SW480 (cell line): ENCODE measurements around the gene C16orf96.

Source experiments
- DNase-seq: peaks from one replicate; pipeline ENCODE4 v3.0.0-alpha.2; 2016; ENCODE audit warnings: low spot score

C16orf96 gene

DNA sequence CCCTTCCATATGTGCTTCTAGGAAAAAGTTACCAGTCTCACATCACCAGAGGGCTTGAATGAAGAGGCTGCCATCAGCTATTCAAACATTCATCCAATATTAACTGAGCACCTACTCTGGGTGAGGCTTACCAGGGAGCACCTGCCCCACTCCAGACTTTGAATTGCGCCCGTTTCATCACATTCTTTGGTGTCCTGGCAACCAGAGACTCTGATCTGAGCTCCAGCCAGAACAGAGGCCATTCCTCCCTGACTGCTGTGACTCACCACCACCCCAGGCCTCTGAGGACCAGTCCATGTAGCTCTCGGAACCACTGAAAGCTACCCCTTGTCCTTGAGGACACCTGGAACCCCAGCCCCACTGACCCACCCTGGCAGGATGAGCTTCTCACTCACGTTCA, at the start of gene C16orf96:
TSS of gene C16orf96 (plus strand) at position 229 of the 400 bp plus-strand sequence. CDS start at position 379, 150 bp downstream.
- no peak for DNase-seq

DNA sequence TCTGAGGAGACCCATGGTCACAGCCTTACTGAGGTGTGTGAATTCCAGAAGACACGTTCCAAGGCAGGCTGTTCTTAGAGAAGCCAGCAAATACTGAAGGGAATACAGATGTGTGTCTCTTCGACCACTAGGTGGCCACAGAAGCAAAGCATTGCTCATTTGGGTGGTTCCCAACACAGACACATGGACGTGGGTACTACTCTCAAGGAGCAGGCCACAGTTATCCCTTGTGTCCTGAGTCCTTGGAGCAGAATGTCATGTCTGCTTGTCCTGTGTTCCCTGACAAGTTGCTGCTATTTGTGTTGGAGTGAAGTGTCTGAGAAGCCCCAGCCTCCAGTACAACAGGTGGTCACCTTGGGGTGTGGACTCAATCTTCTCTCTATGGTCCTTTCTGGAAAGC, 49.7 kb upstream of the C16orf96 start:
- peak; percentile 59 for DNase-seq

DNA sequence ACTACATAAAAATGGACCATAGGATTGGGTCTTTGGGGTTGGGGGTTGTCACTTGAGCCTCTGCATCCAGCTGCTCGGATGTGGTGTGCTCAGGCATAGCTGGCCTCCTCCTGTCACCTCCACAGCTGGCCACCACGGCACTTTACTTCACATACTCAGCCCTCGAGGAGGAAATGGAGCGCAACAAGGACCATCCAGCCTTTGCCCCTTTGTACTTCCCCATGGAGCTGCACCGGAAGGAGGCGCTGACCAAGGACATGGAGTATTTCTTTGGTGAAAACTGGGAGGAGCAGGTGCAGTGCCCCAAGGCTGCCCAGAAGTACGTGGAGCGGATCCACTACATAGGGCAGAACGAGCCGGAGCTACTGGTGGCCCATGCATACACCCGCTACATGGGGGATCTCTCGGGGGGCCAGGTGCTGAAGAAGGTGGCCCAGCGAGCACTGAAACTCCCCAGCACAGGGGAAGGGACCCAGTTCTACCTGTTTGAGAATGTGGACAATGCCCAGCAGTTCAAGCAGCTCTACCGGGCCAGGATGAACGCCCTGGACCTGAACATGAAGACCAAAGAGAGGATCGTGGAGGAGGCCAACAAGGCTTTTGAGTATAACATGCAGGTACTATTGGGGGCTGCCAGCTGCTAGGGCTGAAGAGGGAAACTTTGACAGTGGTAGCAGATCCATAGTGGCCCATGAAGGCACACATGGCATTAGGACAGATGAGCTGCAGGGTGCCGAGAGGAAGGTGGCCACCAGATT, 48.4 kb upstream of the C16orf96 start:
- DNase-seq = no peak

DNA sequence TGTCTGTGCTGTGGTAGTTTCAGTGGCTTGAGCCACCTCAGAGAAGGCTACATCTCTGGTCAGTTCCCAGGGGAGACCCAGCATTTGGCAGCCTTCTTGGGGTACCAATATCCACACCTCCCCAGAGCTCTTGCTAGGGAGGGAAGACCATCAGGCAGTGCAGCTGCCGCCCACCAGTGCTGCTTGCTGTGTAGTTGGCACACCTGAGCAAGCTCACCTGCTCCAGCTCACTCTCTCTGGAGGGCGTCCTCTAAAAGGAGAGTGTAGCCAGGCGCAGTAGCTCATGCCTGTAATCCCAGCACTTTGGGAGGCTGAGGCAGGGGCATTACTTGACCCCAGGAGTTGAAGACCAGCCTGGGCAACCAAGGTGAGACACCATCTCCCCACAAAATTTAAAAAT, 47.3 kb upstream of the C16orf96 start:
- no peak for DNase-seq

DNA sequence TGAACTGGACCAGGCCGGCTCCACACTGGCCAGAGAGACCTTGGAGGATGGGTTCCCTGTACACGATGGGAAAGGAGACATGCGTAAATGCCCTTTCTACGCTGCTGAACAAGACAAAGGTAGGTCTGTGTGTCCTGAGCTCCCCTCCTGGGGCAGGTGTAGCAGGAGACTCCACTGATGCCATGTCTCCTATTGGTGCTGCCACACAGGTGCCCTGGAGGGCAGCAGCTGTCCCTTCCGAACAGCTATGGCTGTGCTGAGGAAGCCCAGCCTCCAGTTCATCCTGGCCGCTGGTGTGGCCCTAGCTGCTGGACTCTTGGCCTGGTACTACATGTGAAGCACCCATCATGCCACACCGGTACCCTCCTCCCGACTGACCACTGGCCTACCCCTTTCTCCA, 46.7 kb upstream of the C16orf96 start:
- no peak for DNase-seq

DNA sequence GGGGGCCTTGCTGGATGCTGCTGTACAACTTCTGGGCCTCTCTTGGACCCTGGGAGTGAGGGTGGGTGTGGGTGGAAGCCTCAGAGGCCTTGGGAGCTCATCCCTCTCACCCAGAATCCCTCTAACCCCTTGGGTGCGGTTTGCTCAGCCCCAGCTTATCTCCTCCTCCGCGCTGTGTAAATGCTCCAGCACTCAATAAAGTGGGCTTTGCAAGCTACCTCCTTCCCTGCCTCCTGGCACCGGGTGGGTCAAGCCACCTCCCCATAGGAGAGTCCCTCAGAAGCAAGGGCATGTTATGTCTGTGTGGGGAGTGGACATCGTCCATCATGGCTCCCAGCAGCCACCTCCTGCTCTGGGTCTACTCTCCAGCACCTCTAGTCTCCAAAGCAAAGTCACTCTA, 46.0 kb upstream of the C16orf96 start:
- DNase-seq = no peak

DNA sequence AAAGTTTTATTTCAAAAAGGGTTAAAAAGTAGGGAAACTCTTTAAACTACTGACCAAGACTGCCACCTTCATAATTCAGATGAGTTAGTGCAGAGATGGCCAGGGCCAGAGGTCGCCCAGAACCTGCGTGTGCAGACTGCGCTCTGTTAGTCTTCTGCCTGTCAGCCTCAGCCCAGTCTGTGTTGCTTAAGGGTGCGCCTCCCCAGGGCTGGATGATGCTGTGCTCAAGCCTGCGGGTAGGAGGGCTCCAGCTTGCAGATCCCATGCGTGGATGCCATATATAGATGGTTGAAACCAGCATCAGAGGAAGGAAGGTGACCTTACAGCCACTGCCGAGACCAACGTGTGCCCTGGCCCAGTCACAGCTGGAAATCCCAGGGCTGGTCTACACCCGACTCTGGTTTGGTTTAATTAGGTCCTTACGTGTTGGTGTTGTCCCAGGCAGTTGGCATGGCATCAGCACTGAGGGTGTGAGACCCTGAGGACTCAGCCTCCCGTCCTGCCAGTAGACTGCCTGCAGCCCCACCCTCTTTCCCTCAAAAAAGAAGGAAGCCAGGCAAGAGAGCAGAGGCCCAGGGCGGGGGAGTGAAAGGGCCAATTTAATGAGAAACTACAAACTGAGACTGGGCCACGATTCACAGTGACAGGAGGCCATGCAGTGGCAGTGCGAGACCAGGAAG, 45.3 kb upstream of the C16orf96 start:
- no peak for DNase-seq

DNA sequence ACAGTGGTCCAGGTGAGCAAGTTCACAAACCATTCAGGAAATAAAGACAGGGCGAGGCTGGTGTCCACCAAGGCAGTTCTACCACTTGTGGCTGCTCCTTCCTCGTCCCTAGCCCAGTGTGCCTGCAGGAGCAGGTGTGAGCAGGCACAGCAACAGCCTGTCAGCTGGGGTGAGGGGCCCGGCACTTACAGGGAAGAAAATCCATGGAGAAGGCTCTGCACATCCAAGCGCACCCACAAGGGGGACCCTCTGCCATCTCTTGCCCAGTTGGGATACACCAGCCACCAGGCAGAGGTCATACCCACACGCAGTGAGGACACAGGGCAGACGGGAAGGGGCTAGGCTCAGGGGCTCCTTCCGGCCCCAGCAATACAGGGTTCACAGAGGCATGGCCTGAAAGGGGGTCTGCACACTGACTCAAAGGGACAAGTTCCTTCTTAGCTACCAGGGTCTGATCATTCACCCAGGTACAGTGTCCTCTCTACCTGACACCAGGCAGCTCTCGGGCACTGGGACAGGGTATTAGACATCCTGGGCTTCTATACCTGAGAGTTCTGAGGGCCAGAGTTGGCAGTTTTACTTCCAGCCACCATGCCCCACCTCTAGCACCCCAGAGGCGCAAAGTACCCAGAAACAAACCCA, 44.6 kb upstream of the C16orf96 start:
- DNase-seq = peak; percentile 20

DNA sequence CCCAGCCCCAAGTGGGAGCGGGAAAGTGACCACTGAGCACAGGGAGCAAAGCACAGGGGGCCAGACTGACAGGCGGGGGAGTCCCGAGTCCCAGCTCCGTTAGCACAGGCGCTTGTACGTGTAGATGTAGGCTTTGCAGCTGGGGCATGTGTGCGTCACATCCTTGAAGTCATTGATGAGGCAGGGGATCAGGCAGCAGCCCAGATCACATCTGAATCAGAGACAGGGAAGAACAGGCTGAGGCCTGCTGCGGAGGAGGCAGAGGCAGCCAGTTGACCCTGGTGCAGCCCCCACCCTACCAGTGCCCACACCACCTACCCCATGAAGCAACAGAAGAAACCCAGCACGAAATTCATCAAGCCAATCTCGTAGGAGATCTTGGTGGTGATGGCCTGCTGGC, 43.7 kb upstream of the C16orf96 start:
- DNase-seq = no peak

DNA sequence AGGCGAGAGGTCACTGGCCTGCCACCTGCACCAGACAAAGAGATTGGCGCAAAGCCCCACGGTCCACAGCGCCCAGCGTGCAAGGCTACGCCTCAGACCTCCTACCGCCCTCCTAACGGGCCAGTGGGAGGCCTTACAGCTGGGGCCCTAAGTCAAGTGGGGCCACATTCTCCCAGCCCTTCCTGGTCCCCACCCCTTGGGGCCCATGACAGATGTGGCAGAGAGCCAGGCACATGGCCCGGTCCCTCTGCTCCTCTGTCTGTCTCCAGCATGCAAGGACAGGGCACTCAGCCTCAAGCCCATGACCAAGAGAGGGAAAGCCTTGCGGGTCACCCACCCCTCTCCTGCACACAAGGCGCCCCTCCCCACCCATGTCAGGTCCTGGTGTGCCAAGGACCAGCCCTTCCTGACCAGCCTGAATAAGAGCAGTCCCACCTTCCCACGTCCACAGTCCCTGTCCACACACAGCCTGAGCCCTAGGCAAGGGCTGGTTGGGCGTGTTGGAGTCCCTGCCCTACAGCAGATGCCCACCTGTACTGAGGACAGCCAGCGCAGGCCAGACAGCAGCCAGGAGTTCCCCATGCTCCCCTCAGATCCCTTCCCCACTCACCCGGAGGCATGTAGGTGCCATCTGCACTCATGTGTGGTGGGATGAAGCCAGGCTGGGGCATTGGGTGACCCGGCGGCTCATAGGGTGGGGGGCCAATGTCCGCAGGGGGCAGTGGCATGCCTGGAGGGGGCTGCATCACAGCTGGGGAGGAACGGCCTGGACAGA, 42.9 kb upstream of the C16orf96 start:
- DNase-seq = no peak

DNA sequence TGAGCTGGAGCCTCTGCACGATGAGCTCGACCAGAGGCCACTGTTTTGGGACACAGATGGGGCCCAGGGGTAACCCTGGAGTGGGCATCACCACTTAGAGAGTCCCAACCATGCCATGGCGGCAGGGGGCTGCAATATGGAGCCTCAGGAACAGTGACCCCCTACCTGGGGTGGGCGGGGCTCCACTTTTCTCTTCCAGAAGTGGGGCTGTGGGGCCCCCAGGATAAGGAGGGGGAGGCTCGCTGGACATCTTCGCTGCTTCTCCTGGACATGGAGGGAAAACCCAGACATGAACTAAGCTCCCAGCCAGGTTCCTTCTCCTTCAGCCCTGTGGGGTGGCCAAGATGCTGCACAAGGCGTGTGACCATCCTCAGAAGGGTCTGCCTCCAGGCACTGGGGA, 42.3 kb upstream of the C16orf96 start:
- DNase-seq = no peak

DNA sequence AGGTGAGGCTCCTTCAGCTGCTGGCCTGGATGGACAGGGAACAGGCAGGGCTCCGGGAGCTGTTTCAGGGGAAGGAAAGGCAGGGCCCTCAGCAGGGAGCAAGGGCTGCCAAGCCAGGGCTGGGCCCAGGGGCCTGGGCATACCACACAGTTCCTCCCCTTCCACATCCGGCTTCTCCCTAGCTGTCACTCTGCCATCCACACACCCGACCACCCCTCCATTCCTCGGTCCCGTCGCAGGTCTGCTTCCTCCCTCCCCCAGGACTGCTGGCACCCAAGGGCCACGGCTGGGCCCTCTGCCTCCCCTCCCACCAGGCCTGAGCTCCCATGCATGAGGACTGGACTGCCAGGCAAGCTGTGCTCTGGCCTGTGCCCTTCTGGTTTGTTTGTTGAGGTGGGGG, 41.5 kb upstream of the C16orf96 start:
- no peak for DNase-seq

DNA sequence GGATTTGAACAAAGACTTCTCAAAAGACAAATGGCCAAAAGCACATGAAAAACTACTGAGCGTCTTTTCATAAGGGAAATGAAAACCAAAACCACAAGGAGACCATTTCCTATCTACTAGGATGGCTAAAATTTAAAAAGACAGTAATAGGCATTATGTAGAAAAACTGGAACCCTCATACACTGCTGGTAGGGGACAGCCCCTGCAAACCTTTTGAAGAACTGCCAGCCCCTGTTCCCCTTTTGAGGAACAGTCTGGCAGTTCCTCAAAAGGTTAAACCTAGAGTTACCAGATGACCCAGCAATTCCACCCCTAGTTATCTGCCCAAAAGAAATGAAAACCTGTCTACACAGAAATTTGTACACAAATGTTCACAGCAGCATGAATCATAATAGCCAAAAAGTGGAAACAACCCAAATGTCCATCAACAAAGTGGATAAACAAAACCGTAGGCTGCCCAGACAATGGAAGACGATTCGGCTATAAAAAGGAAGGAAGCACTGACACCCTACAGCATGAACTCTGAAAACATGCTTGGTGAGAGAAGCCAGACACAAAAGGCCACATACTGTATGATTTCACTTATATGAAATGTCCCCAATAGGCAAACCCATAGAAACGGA, 40.4 kb upstream of the C16orf96 start:
- no peak for DNase-seq

DNA sequence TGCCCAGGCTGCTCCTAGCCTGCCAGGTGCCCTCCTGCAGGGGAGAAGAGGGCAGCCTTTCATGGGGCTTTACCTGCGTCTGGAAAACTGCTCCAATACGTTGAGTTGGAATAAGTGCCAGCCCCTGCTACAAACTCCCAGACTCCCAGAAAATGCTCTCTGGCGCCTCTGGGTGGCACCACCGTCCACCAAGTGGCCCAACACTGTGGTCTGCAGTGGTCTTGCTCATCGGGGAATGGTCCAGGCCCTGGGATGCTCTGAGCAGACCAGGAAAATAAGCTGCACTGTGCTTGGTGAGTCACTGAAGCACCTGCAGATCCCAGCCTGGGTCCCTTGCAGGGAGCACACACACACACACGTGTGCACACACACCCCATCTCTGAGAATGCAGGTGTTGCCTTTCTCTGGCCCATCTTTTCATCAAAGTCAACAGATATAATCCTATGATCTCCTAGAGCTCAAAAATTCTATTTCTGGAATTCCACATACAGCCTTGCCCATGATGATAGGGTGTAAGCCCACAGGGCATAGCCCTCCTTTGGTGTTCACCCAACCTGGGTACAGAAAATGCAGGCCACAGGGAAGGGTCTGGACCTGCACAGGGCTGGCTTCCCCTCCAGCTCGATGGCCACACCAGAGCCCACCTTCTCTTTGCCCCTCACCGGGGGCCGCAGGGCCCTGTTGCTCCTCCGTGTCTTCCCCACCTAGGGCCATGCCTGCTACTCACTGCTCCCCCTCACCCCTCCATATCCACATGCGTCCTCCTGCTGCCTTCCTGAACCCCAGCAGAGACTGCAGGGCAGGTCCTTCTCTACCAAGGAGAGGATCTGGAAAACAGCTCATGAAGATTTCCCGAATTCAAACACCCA, 38.1 kb upstream of the C16orf96 start:
- peak; percentile 33 for DNase-seq

DNA sequence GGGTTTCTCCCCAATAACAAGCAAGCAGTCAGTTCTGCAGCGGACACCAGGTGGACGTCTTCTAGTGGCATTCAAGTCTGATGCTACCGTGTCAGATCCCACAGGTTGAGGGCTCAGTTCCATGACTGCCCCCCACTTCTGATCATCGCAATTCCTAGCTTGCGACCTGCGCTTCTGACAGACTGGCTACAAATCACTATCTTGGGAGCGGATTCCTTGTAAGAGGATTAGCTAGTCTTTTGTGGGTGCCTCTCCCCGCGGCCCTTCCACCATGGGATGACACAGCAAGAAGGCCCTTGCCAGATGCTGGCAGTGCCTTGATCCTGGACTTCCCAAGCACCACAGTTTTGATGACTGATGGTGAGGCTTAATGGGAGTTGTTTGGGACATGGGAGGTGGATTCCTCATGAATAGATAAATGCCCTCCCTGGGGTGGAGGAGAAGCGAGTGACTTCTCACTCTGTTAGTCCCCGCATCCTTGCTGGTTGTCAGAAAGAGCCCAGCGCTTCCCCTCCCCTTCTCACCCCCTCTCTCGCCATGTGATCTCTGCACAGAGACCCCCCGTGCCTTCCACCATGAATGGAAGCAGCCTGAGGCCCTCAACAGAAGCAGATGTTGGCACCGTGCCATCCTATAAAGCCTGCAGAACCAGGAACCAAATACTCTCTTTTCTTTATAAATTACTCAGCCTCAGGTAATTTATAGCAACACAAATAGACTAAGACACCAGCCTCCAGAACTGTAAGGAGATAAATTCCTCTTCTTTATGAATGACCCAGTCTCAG, 36.7 kb upstream of the C16orf96 start:
- DNase-seq = no peak

DNA sequence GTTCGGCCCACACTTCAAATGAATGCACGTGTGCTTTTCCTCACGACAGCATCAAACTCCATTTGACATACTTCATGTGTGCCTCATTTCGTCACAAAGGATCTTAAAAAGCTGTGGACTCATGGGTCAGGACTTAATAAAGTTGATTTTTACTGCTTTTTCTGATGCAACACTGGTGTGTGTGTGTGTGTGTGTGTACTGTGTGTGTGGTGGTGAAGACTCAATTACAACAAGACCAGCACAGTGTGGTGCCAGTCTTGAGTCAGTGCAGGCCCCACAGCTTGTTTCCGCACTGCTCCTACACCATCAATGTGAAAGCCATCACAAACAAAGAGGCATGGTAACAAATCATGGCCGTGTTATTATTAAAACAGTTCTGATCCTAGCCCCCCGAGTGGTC, 35.2 kb upstream of the C16orf96 start:
- no peak for DNase-seq

DNA sequence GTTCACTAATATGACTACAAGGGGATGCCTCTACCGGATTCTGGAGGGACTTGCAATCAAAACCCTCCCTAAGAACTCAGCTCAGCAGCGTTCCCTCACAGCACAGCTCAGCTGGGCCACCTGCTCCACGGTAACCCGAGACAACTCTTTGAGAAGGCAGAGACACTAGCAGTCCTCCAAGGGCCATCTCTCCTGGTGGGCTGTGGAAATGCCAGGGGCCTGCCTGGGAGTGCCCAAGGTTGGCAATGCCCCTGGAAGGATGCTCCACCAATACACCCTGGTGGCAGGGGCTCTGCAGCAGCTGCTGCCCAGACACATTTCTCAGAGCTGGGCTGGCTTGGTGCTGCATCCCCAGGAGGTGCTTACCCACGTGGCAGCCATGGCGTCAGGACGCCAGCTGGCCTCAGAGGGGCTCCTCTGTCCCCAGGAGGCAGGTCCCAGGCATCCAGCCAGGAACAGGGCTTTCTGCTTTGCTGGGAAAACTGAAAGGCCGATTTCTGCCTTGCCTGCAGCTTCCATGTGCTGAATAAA, 34.0 kb upstream of the C16orf96 start:
- no peak for DNase-seq

DNA sequence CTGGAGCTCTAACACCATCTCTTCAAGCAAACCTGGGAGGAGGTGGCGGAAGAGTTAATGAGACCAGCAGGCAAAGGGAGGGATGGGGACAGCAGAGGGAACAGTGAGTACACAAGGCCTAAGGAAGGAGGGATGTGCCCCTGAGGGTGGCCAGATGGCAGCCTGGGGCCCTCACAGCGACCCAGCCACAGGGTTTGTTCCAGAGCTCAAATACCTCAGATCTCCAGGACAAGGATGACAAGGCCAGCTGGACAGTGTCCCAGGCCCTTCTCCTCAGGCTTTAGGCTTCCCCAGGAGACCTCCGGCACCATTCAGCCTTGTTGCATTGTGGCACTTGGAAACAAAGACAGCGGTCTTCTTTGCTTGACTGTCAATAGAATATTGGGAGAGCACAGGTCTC, 32.5 kb upstream of the C16orf96 start:
- DNase-seq = no peak

DNA sequence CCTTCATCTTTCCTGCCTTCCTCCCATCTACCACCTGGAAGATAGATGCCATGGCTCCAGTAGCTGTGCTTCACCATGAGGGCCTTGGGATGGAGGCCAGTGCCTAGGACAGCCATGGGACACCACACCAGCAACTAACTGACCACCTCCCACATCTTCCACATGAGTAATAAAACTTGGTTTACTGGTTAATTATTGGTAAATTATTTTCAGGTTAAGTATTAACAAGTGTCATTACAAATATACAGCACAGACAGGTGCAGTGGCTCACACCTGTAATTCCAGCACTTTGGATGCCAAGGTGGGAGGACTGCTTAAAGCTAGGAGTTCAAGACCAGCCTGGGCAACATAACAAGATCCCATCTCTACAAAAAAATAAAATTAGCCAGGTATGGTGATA, 31.6 kb upstream of the C16orf96 start:
- no peak for DNase-seq

DNA sequence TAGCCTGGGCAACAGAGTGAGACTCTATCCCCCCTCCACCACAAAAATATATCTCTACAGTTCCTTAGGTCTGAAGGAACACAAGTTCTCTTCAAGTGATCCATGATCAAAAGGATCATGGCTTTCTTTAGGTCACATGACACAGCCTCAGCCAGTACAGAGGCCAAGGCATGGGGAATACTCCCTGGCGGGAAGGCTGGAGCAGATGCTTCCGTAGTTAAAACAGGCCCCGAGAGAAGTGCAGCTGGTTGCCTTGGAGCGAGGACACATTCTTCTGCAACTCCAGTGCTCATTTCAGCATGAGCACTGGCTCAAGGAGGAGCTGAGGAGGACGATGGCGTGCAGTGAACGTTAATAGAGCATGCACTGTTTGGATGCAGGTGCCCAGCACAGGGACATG, 31.1 kb upstream of the C16orf96 start:
- no peak for DNase-seq
